GM18508 (cell line): Measurements from ENCODE around the gene RNF41.
"Not testable (repeated sequence)": the region's sequence is repeated elsewhere in the genome, so short reads cannot be mapped to it uniquely, and the experiment has no call there.

Source experiments
- ATAC-seq: cut with Tn5 transposase; IDR thresholded peaks from one replicate; pipeline ENCODE4 v1.9.1; 2021; ENCODE audit warnings: moderate number of reproducible peaks; ENCODE audit not compliant: insufficient read depth, unreplicated experiment

The RNF41 gene

DNA sequence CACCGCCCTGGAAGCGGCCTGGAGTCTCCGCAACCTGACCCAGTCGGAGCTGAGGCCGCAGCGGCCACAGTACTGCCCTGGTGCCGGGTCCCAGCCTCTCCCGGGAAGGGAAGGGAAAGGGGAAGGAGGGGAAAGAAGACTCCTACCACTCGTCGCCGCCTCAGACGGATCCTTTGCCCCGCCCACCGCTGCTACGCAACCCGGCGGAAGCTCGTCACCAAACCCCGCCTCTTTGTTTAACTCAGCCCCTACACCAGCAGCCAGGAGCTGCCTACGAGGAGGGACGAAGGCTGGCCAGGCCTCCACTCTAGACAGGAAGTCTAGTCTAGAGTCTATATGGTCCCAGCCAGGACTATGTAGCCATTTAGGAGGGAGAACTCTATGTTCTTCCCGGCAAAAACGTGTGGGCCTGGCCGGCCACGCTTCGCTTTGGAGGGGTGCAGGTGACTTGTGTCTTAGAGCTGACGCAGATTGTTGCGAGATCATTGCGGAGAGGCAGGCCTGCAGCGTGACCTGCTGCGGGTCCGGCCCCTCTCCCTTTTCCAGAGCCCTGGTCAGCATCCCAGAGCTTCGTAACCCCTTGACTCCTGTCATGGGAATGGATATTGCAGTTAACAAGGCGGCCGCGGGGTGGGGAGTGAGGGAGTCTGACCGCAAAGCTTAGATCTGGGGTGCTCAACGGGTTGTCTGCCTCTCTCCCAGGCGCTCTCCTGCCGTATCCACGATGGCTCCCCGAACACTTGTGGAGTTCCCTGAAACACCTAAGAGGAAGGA, at the start of gene RNF41:
TSS of gene RNF41 (minus strand) at position 166 of the 774 bp plus-strand sequence. CDS start 7,875 bp downstream, outside the sequence.
- peak; percentile 55 for ATAC-seq

- no peak for ATAC-seq
These were observed 49.3 kb upstream of the RNF41 start for GRCh38 chr12:56271031-56271430.

DNA sequence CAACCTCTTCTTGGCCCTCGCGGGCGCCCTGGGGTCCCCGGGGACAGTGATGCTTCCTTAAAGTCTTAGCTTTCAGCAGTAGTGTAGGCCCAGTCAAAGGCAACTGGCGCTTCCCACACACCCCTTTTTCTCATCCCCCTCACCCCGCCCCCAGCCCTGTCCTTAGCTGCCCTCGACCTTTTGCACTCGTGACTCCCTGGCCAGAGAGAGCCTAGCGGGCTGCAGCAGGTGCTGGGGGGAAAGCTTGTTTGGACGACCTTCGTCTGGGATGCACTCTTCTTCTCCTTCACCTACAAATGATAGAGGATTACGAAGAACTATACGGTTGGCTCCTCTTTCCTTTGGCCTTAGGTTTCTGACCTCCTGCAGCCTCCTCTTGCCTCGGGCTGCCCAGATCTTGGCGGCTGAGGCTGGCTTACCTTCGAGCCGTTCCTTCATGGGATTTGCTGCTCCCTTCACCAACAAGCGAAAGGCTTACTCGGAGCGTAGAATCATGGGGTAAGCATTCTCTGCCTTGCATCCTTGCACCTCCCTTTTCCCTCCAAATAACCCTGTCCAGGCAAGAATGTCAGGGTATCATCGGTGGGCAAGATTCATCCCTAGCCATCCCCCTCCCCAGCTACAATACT, 45.8 kb upstream of the RNF41 start:
- ATAC-seq = no peak

DNA sequence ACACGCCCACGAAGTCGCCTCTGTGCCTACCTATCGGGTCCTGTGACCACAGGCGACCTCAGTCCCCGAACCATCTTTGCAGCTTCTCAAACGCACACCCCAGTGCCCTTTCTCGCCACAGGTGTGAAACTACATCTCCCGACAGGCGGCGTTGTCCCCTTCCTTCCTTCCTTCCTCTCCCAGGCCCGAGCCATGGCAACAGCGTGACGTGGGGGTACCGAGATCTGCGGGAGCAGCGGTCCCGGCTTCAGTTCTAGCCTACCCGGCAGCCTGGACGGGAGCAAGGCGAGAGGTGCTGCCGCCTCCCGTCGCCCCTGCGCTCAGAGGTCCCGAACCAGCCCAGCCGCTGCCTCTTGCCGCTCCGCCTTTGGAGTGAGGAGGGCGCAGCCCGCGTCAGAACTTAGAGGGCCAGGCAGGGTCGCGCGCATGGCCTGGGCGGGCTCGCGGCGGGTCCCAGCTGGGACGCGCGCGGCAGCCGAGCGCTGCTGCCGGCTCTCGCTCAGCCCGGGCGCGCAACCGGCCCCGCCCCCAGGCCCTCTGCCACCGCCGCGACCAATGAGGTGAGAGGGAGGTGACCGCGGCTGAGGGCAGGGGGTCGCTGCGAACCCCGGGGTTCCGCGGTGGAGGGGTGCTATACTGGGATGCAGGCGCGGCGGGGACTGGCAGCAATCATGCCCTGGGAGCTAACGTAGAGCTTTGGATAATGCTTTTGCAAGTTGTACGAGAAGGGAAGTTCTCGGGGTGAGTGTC, 45.1 kb upstream of the RNF41 start, which contains the start of gene COQ10A:
TSS of gene COQ10A (plus strand) at position 250 of the 750 bp plus-strand sequence. CDS start at position 427, 177 bp downstream.
- peak; percentile 43 for ATAC-seq

DNA sequence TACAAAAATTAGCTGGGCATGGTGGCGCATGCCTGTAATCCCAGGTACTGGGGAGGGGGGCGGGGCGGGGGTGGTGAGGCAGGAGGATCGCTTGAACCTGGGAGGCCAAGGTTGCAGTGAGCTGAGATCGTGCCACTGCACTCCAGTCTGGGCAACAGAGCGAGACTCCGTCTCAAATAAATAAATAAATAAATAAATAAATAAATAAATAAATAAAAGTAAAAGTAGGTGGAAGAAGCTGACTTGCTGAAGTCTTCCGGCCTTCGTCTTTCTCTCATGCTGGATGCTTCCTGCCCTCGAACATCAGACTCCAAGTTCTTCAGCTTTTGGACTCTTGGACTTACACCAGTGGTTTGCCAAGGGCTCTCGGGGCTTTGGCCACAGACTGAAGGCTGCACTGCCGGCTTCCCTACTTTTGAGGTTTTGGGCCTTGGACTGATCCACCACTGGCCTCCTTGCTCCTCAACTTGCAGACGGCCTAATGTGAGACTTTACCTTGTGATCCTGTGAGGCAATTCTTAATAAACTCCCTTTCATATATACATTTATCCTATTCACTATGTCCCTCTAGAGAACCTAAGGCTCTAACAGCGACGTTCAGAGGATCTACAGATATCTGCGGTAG, 44.5 kb upstream of the RNF41 start:
- not testable (repeated sequence) for ATAC-seq

DNA sequence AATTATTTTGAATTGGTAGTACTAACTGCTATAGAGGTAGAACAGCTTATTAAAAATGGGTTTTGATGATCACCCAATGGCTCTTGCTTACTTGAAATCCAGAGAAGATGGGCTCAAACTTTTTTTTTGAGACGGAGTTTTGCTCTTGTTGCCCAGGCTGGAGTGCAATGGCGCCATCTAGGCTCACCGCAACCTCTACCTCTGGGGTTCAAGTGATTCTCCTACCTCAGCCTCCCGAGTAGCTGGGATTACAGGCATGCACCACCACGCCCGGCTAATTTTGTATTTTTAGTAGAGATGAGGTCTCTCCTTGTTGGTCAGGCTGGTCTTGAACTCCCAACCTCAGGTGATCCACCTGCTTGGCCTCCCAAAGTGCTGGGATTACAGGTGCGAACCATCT, 41.2 kb upstream of the RNF41 start:
- ATAC-seq = not testable (repeated sequence)

GRCh38 chr12:56261503-56262232, 39.9 kb upstream of the RNF41 start:
- no peak for ATAC-seq

DNA sequence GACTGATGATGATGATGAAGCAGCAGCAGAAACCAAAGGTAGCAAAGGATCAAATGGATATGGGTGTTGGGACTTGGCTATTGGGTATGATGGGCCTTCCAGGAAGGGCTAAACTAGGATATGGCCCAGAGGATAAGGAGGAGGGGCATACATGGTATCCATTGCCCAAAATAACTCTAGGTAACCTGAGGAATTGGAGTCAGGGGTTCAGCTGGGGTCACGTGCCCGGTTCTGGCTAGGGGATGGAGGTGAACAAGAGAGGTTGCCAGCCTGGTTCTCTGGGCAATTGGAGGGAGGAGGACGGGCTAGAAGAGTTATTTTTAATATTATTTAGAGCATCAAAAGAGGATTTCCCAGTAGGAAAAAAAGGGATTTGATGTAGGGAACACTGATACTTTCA, 39.2 kb upstream of the RNF41 start:
- ATAC-seq = no peak

GRCh38 chr12:56260380-56260779, 38.7 kb upstream of the RNF41 start:
- ATAC-seq = no peak

- ATAC-seq = no peak
These were observed 37.1 kb upstream of the RNF41 start for GRCh38 chr12:56258820-56259183.

- ATAC-seq = peak; percentile 52
These were observed 36.5 kb upstream of the RNF41 start, which contains the start of gene ANKRD52 for GRCh38 chr12:56258068-56258819. Gene ANKRD52 (minus strand): TSS chr12:56258384. CDS start chr12:56258269, 115 bp downstream.

- ATAC-seq = no peak
These were observed 35.9 kb upstream of the RNF41 start for GRCh38 chr12:56257491-56258067.

DNA sequence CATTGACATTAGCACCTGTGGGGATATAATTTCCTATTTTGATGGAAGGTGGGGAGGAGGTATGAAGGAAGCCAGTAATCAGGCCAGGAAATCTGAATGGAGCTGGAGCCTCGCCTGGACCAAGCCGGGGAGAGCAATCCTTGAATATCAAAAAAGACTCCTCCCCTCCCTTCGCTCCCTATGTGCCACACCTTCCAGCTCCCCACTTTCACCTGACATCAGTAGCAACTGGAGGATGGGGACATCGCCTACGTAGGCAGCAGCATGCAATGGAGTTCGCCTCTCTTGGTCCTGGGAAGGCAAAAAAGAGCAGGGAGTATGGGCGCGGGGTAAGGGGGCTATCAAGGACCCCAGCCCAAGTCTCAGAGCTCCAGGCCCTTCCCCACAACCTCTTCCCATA, 35.3 kb upstream of the RNF41 start:
- ATAC-seq = no peak

GRCh38 chr12:56256326-56256960, 34.7 kb upstream of the RNF41 start:
- ATAC-seq = no peak

- ATAC-seq = no peak
These were observed 33.9 kb upstream of the RNF41 start for GRCh38 chr12:56255671-56256070.

GRCh38 chr12:56253091-56253490, 31.4 kb upstream of the RNF41 start:
- no peak for ATAC-seq

GRCh38 chr12:56252649-56253048, 30.9 kb upstream of the RNF41 start:
- no peak for ATAC-seq

DNA sequence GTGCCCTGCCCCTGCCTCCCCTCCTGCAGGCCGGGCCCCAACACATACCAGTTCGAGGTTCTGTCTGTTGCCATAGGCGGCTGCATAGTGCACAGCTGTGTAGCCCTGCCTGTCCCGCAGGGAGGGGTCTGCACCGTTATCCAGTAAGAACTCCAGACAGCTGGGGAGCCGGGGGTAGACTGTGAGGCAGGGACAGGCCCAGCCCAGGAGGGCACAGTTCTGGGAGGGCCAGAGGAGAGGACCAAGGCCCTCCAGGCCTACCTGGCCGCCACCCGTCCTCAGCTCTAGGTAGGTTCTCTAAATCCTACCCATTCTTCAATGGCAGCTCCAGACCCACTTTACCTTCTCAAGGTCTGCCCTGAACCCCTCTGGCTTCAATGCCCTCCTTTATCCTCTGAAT, 27.0 kb upstream of the RNF41 start:
- no peak for ATAC-seq
